ENCODE data around the gene C2CD2L. TPM values are rescaled to one million over a fixed set of nuclear protein-coding genes. Genes with fewer than 3 reads are reported as not detected.

C2CD2L gene
- total and polyA plus RNA-seq, 7 donors, result 5.3 to 22.6 (median 6.0) TPM

DNA sequence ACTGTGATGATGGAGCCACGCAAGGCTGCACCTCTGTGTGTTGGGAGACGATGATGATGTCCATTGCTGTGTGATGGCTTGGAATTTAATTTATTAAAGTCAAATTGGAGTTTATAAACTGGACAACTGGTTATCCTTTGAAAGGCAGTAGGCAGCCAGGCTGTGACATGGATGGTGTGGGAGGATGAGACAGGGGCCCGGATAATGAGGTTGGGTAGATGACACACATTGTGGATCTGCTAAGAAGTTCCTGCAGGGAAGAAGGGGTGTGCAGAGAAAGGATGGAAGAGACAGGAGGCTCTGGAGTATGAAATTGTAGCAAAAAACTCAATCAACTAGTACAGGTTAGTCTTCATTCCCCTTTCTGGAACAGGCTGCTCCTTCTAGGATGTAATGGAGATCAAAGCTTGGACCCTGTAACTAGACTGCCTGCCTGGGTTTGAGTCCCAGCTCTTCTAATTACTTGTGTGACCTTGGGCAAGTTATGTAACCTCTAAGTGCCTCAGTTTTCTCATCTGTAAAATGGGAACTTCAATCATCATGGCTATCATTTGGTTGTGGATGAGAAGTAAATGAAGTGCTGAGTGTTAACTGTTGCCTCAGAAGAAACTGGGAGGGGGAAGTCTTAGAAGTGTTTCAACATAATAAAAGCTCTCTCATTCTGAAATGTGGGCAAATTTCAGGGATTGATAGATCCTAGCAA lies 10.0 kb downstream of the C2CD2L start:
- DNase-seq, result no peak
- Histone ChIP-seq H3K27me3 (no peaks in the 10 kb centered on the region), H3K9me3 (no peaks in the 10 kb centered on the region), H3K27ac (no peak overlapping the region), H3K4me1 (peaks cover 0 to 13% (median 9%) of the 10 kb centered on the region in 4 donors), H3K4me3 (no peak overlapping the region), H3K36me3 (peaks cover 7 to 43% (median 16%) of the 10 kb centered on the region in 4 donors)
- 96 to 97% methylated on average over 3 of the region's 3 CpGs for WGBS, 2 donors
- TF ChIP-seq POLR2A (IDR thresholded peaks at IDR 0.05) (no peak), EP300 (IDR thresholded peaks at IDR 0.05) (no peak), POLR2AphosphoS5 (IDR thresholded peaks at IDR 0.05) (no peak), CTCF (IDR thresholded peaks at IDR 0.05) (no peak)
- intact Hi-C loops (cut with DNase I), result no loop called here

DNA sequence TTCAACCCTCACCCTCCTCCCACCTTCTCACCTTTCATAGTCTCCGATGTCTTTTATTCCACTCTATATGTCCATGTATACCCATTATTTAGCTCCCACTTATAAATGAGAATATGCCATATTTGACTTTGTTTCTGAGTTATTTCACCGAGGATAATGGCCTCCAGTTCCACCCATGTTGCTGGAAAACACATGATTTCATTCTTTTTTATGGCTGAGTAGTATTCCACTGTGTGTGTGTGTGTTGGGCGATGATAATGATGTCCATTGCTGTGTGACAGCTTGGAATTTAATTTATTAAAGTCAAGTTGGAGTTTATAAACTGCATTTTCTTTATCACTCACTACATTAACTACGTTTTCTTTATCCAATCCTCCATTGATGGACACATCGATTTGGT lies 11.1 kb downstream of the C2CD2L start:
- no peak overlapping the region for H3K27ac ChIP-seq
- 96% methylated on average over 5 of the region's 5 CpGs for WGBS, 2 donors

DNA sequence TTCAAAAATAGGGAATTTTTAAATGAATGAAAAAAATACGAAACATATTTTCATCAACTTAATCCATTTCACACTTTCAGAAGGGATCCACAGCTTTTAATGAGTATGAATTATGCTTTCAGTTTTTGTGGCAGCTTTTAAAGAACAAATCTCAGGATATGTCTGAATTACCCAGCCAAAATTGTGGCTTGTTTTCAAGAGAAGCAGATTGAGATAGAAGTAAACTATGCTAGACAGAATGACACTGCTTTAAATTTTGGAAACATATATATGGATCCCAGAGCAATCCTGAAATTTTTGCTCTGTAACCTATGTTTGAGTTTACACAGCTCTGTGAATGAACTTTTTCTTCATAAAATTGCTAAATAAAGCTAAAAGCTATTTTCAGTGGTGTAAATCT lies 11.8 kb downstream of the C2CD2L start:
- H3K4me1 ChIP-seq, result peaks cover 0 to 19% (median 17%) of the 10 kb centered on the region in 4 donors
- DNase-seq, result no peak
- intact Hi-C loops (cut with DNase I), result no loop called here
- no peak overlapping the region for H3K4me3 ChIP-seq
- peaks cover 3 to 28% (median 11%) of the 10 kb centered on the region in 4 donors for H3K36me3 ChIP-seq
- no peaks in the 10 kb centered on the region for H3K27me3 ChIP-seq
- no peak for TF ChIP-seq CTCF (IDR thresholded peaks at IDR 0.05)
- no peak for TF ChIP-seq POLR2A (IDR thresholded peaks at IDR 0.05)
- no peak for TF ChIP-seq POLR2AphosphoS5 (IDR thresholded peaks at IDR 0.05)
- no peaks in the 10 kb centered on the region for H3K9me3 ChIP-seq
- WGBS, 2 donors, result 98 to 99% methylated on average over 1 of the region's 1 CpG
- H3K27ac ChIP-seq, result no peak overlapping the region

More for the DNA sequence above, 11.1 kb downstream of the C2CD2L start:
- H3K4me3 ChIP-seq, result no peak overlapping the region
- intact Hi-C loops (cut with DNase I), result no loop called here
- DNase-seq, result no peak
- H3K36me3 ChIP-seq, result peaks cover 7 to 32% (median 11%) of the 10 kb centered on the region in 4 donors
- H3K9me3 ChIP-seq, result no peaks in the 10 kb centered on the region
- no peaks in the 10 kb centered on the region for H3K27me3 ChIP-seq
- H3K4me1 ChIP-seq, result peaks cover 0 to 19% (median 17%) of the 10 kb centered on the region in 4 donors
- TF ChIP-seq EP300 (IDR thresholded peaks at IDR 0.05), result no peak
- no peak for TF ChIP-seq CTCF (IDR thresholded peaks at IDR 0.05)
- TF ChIP-seq POLR2A (IDR thresholded peaks at IDR 0.05), result no peak
- TF ChIP-seq POLR2AphosphoS5 (IDR thresholded peaks at IDR 0.05), result no peak

- peak overlapping the region; percentile 79 to 90 (median 84) for H3K27ac ChIP-seq
- intact Hi-C loops (cut with DNase I), result loop anchor here (2.0 kb wide), 1 partner anchor 14 kb away; the partner anchor contains the start of gene C2CD2L
- no peak for DNase-seq
- H3K4me3 ChIP-seq, result peak overlapping the region; percentile 68 to 88 (median 80)
- H3K36me3 ChIP-seq, result peaks cover 0 to 26% (median 12%) of the 10 kb centered on the region in 4 donors
- H3K27me3 ChIP-seq, result no peaks in the 10 kb centered on the region
- 10 to 40% methylated on average over 5 of the region's 5 CpGs for WGBS, 2 donors
- peaks cover 0 to 19% (median 17%) of the 10 kb centered on the region in 4 donors for H3K4me1 ChIP-seq
- no peaks in the 10 kb centered on the region for H3K9me3 ChIP-seq
- TF ChIP-seq POLR2AphosphoS5 (IDR thresholded peaks at IDR 0.05), result no peak
- TF ChIP-seq POLR2A (IDR thresholded peaks at IDR 0.05), result no peak
- no peak for TF ChIP-seq EP300 (IDR thresholded peaks at IDR 0.05)
- TF ChIP-seq CTCF (IDR thresholded peaks at IDR 0.05), result no peak
Measured at GRCh38 chr11:119120639-119121007, 13.5 kb downstream of the C2CD2L start.
